Left colon (tissue), 2 donors: ENCODE results near the gene SCYGR8. TPM values are rescaled to one million over a fixed set of nuclear protein-coding genes. Genes with fewer than 3 reads are reported as not detected.
"Not testable (repeated sequence)": the region's sequence is repeated elsewhere in the genome, so short reads cannot be mapped to it uniquely, and the experiment has no call there.

ENCODE experiments used
- ATAC-seq: fragments of 200-7000 bp; cut with Tn5 transposase; one replicate; pipeline ENCODE4 v1.9.1; 2020; ENCODE audit warnings: mild to moderate bottlenecking, moderate library complexity
- DNase-seq, 2 donors: peaks; one replicate each; pipeline ENCODE4 v3.0.0-alpha.2; 2020
- intact Hi-C, 2 donors: fragments of 100-400 bp; cut with DNase I in 1 of 2; cut with micrococcal nuclease in 1 of 2; formaldehyde crosslinking; loops; one replicate each; pipeline versions ENCODE4 v1.11.2 to v1.14.0; 2022; cut with DNase I, micrococcal nuclease
- total RNA-seq, 2 donors: library from RNA; stranded (reverse); fragmentation: NEBNext Ultra II Directional; extraction: Animal tissue kit (Norgen Biotek cat#: 25700); gene quantifications; one replicate each; pipeline ENCODE4 v1.2.1, GENCODE V29; 2021
- donor health status: DM: no; HTN: no; CAD: no.
- donor health status: DM: yes; HTN: yes; CAD: no.

The SCYGR8 gene
- total RNA-seq, 2 donors from 2014 or later = not detected

DNA sequence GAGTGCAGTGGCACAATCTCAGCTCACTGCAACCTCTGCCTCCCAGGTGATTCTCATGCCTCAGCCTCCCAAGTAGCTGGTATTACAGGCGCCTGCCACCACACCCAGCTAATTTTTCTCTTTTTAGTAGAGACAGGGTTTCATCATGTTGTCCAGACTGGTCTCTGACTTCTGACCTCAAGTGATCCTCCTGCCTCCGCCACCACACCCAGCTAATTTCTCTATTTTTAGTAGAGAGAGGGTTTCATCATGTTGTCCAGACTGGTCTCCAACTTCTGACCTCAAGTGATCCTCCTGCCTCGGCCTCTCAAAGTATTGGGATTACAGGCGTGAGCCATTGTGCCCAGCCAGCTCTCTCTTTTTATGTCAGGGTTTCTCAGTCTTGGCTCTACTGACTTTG, 10.6 kb downstream of the SCYGR8 start:
- intact Hi-C loops, DNase-seq: not testable (repeated sequence)
- ATAC-seq = peak; percentile 56

DNA sequence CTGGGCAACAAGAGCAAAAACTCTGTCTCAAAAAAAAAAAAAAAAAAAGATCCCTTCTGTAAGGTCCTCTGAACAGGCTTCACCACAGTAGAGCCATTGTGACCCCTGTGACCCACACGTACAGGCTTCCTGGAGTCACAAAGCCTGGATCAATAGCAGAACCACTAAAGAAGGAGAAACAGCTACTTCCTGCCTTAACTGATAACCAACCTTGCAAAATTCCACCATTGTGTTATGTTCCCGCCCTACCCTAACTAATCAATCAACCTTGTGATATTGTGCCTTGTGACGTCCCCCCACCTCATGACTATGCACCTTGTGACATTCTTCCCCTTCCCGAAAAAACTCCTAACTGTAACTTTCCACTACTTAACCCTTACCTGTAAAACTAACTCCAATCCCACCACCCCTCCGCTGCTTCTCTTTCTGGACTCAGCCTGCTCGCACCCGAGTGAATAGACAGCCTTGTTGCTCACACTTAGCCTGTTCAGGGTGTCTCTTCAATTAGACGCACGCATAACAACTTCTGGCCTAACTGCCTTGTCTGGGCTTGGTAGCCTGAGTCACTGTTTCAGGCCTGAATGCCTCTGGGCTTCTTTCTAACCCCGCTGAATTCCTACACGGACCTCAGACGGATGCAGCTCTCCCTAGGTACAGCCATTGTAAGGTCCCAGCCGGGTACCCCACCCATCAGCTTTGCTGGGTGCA, 13.9 kb downstream of the SCYGR8 start:
- no peak for DNase-seq
- ATAC-seq = no peak
- intact Hi-C loops = loop anchor here in 1 of 2 donors (10.0 kb wide), 2 partner anchors 285 to 355 kb away; partner anchors contain the start of gene AGFG1

DNA sequence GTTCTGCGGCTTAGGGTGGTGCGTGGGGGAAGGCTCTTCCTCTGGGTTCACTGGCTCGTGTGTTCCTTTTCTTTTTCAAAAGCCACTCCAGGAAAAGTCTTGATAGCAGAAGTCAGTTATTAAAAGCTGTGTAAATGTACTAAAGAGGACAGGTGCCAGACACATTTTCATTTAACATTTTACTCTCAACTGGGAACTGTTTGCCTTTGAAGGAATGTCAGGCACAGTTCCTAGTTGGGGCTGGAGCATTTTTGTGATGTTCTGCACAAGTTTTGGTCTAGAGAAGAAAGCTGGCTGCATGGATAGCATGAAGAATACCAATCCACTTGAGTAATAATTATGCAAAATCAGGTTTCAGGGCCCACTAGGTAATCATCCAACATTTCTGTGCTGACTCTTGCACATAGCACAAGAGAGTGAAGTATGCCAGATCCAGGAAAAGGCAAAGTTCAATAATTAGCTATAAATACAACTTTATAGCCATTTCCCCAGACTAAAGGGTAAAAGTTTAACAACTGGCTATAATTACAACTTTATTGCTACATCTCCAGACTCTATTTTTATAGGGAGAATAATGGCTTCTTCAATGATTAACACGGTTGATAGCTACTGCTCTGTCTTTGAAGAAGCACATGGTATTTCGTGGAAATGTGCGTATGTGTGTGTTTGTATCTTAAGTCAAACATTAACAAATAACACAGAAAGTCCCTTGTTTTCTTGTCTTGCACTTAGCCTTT, 16.2 kb downstream of the SCYGR8 start:
- DNase-seq (no peak), ATAC-seq (peak; percentile 88)
- intact Hi-C loops = loop anchor here in 1 of 2 donors (10.0 kb wide), 2 partner anchors 287 to 357 kb away; partner anchors contain the start of gene AGFG1

DNA sequence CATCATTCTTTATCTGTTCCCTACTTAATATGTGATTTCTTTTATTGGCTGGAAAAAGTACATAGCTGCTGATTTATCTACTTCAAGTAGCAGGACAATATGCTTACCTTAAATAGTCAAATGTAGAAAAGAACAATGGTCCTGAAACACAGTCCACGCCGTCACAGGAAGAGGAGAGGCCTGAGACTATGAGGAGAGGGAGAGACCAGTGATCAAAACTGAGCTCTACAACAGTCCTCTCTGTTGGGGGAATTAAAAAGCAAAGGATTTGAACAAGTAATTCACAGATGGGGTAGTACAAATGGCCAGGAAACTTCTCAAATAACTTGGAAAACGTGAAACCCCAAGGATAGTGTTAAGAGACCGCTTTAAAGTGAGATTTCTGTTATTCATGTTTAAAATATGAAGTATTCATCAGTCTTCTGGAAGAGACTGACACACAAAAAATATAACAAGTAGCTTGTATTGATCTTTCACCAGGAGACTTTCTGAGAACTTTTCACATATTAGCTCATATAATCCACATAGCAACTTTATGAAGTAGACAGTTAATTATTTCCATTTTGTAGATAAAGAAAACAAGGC, 20.2 kb downstream of the SCYGR8 start:
- no peak for ATAC-seq
- DNase-seq = no peak
- intact Hi-C loops = loop anchor here in 1 of 2 donors (5.0 to 10.0 kb wide), 3 partner anchors 109 to 361 kb away; partner anchors contain the start of gene AGFG1

DNA sequence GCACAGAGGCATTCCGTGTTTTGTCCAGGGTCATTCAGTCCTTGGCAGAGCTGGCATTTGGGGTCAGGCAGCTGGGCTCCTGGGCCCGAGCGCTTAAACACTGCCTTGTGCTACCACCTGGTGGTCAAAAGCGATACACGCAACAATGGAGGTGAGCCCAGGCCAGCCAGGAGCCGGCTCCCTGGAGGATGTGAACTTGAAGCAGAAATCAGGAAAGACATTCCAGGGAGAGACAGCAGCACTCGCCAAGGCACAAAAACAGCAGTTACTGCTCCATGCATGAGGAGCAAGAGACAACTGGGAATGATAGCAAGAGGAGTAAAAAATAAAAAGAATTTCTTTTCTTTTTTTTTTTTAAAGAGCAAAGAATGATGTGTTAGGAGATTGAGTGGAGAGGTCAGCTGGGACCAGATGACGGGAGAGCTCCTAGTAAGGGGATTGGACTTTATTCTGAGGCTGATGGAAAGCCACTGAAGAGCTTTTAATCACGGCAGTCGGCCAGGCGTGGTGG, 20.7 kb downstream of the SCYGR8 start:
- peak; percentile 70 to 85 for DNase-seq
- ATAC-seq = peak; percentile 64
- intact Hi-C loops = loop anchor here in 1 of 2 donors (5.0 to 10.0 kb wide), 3 partner anchors 109 to 362 kb away; partner anchors contain the start of gene AGFG1

DNA sequence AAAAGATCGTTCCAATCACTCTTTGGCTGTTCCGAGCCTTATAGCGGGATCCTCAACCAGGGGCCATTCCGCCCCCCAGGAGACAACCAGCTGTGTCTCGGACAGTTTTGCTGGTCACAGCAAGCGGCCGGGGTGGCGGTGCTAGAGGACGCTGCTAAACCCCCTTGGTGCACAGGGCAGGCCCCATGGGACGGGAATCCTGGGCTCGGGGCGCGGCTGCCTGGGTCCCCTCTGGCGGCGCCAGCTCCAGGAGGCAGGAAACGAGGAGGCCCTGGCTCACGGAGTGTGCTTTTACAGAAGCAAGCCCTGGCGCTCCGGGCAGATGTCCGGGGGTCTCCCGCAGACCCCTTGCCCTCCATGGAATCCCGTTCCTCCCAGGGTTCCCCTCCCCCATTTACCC, 22.1 kb downstream of the SCYGR8 start:
- intact Hi-C loops = loop anchor here in 1 of 2 donors (5.0 to 10.0 kb wide), 3 partner anchors 111 to 363 kb away; partner anchors contain the start of gene AGFG1
- DNase-seq (no peak), ATAC-seq (no peak)

DNA sequence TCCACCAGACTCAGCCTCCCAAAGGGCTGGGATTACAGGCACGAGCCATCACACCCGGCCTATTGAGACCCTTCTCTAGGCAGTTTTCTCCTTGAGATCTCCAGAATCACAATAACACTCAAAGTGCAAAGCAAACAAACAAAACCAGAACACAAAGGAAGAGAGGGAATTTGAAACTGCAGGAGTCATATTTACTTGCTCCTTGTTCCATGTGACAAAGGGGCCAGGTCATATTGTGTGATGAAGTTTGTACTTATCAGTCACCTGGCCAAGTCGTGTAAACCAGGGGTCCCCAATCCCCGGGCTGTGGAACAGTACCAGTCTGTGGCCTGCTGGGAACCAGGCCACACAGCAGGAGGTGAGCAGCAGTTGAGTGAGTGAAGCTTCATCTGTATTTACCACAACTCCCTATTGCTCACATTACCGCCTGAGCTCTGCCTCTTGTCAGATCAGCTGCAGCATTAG, 26.5 kb downstream of the SCYGR8 start:
- ATAC-seq = no peak
- intact Hi-C loops = no loop called here
- DNase-seq = no peak

DNA sequence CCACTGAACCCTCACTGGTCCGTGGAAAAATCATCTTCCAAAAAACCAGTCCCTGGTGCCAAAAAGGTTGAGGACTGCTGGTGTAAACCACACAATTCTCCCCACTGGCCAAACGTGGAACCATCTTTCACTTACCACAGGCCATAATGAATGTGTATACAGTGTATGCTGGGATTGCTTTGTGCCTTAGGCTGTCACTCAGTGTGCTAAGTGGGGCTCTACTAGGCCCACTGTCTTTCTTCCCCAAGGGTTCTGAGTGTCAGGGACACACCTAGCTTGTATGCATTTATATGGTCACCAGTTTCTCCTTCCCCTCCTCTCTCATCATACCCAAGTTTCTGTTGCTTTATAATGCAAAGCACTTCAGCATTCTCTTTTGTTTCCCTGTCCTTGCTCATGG, 27.2 kb downstream of the SCYGR8 start:
- ATAC-seq = no peak
- DNase-seq = no peak
- intact Hi-C loops = no loop called here

DNA sequence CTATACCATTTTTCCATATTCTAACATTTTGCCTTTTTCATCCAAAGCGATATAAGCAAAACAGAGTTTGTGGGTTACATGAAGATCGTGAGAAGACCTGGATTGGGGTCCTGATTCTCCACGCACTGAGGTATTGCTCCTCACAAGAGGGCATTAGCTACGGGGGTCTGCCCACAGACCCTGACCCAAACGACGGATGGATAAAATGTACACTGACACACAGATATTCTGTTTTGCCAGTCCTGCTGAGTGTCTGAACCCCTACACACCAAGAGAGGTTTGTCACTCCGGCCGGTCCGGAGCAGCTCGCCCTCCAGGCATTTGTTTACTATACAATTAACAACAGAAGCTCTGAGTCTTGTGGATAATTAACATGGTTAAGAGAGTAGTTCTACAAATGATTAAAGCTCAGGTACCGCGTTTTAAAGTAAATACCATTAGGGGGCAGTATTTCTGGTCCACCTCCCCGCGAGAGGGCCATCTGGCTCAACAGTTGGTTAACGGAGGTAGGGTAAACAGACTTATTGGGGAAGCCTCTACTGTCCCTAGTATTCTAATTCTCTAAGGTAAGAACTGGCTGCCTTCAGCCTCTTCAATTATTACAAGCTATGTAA, 28.4 kb downstream of the SCYGR8 start:
- ATAC-seq = peak; percentile 55
- DNase-seq = no peak
- intact Hi-C loops = no loop called here

DNA sequence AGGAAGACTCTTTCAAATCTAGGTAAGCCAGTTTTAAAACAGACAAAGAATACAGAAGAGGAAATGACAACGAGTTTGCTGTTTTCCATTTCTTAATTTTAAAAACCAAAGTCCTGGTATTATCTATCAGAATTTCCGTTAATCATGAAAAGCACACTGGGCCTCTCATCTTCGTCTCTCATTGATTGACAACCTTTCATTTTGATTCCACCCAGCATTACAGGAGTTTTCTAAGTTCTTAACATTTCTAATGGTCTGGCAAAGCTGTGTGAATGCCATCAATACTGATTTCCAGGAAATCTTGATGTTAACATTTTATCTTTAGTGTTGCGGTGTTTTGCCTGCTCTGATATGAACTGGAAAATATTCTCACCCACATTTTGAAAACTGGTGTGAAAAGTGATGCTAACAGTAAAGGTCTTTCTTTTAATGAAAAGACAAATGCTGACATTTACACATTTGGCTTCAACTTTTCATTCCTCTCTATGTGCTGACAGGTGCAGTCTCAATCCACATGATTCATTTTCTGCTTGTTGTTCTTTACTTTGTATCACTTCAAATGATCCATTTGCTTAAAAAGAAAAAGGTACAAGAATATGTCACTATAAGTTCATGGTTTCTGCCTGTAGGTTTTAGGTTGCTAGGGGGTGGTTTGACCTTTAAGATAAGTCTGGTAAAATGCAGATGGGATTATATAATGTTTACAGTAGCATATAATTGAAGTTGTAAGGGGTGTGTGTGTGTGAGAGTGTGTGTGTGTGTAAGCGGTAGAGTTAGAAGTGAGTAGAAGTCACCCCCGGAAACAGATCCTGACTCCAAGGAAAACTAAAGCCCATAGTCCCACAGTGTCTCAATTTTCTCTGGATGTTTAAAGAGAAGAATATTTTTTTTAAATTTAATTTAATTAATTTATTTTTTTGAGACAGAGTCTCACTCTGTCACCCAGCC, 29.5 kb downstream of the SCYGR8 start:
- DNase-seq (no peak), ATAC-seq (peak; percentile 93)
- intact Hi-C loops = no loop called here

DNA sequence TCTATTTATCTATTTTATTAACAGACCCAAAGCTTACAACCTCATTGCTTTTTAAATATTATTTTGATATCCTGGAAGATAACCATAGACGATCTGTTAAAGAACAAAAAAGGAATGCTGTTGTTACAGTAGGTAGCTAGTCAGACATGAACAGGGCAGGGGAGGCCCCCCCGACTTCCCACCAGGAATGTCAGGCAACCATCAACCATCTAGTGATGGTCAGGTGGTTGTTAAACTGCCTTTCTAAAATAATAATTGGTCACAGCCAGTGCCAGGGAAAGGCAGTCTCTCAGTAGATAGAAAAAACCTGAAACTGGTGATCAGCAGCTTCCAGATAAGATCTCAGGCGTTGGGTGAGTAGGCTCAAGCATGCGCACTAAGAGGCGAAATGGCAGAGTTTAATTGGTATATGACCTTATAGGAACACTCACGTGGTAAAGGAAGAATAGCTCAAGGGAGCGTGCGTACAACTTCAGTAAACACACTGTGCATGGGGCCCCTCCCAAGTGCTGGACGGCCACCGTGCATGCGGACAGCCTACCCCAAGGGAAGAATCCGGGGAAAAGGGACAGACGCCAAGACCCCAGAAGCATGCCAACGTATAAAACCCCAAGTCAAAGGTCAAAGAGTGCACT, 35.4 kb downstream of the SCYGR8 start:
- DNase-seq = peak; percentile 74 to 83
- ATAC-seq = peak; percentile 98
- intact Hi-C loops = no loop called here

DNA sequence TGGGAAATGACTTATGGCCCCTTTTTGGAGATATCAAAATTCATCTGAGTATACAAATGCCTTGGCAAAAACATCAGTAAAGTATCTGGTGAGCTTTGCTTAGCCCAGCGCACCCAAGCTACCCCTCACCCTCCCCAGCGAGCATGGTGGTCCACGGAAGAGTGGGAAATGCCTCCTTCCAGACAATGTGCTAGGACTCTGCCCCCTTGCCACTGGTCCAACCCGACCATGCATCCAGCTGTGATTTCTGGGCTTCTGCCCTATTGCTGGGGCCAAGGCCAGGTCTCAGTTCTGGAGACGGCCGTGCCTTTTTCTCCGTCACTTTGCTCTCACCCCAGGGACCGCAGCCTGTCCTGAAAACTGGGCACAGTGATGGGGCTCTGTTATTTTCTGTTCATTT, 36.1 kb downstream of the SCYGR8 start:
- DNase-seq = no peak
- intact Hi-C loops = no loop called here
- ATAC-seq = no peak

DNA sequence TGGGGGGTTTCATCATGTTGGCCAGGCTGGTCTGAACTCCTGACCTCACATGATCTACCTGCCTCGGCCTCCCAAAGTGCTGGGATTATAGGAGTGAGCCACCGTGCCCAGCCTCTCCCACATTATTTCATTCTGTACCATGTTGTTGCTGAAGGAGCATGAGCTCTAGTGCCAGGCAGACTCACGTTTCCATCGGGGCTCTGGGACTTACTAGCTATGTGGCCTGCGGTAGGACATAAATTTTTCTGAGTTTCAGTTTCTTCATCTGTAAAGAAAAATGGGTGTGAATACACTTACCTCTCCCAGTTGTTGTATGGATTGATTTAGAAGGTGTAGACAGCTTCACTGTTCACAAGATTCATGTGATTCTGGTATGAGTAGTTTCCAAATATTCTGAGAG, 37.1 kb downstream of the SCYGR8 start:
- intact Hi-C loops = no loop called here
- DNase-seq = no peak
- ATAC-seq = no peak

DNA sequence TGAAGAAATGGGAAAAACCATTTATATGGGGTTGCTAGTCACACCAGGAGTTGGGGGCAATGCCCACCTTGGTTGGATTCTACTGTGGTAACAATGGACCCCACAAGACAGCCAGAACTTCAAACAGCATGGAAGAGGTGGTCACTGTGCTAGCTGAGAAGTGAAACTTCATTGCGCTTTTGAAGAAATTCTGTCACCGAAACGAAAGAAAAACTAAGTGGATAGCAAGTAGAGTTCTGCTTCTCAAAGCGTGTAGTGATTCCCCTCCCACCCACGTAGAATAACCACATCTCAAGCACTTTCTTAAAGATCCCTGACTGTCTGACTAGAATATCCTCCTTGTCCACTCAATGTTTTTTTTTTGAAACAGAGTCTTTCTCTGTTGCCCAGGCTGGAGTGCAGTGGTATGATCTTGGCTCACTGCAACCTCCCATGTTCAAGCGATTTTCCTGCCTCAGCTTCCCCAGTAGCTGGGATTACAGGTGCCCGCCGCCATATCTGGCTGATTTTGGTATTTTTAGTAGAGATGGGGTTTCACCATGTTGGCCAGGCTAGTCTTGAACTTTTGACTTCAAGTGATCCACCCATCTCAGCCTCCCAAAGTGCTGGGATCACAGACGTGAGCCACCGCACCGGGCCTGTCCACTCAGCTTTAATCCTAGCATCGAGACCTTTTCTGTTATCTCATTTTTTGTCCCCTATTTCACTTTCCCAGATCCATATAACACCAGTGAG, 37.9 kb downstream of the SCYGR8 start:
- ATAC-seq (no peak), DNase-seq (no peak)
- intact Hi-C loops = no loop called here

DNA sequence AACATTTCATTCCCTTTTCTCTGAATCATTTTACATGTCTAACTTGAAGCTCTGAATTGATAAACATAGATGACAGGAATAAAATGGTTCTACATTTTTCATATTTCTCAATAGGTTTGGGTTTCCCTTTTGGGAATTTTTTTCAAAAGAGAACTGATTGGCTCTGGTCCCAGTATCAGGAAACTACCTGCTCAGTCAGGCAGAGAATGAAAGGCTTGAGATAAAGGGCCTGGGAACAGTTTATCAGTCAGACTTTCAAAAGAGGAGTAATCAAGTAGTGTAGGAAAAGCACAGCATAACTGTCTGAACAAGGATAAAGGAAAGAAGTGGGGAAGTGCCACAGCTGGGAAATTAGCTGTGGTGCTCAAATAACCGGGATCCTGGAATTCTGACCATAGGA, 39.6 kb downstream of the SCYGR8 start:
- no peak for DNase-seq
- intact Hi-C loops = no loop called here

DNA sequence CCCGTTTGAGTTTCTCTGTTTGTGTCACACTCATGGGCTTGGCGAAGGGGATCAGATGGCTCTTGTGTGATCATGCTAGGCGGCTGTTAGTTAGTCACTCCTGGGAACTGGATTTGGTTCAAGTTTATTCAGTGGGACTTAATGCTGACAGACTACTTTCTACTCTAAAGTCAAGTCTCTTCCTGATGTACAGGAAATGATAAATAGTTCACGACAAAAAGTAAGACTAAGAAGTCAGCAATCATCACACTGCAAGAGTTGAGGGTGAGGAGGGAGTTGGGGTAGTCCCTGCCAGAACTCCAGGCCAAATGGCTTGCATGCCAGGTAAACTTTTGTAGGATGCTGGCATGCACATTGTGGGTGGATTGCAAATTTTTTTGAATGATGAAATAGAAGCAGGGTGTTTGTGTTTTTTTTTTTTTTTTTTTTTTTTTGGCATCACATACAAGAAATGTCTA, 42.9 kb downstream of the SCYGR8 start:
- no peak for ATAC-seq
- DNase-seq = no peak
- intact Hi-C loops = no loop called here

More for the DNA sequence above, 39.6 kb downstream of the SCYGR8 start:
- no peak for ATAC-seq

DNA sequence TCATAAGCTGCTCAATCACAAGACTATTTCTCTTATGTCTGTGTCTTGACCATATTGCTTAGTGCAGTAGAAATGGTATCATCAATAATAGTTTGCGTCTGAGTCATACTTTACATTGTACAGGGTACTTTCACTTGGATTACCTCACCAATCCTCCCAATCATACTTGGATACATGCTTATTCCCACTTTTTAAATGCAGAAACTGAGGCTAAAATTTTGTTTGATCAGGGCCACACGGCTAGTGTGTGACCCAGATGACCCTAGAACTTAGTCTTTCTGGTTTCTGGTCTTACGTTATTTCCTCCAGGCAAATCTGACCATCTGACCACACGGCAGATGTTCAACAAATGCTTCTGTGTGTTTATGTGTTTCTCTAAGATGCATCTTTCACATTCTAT, 44.1 kb downstream of the SCYGR8 start:
- no peak for ATAC-seq
- no peak for DNase-seq
- intact Hi-C loops = no loop called here
